GM21360 (cell line): Measurements from ENCODE around the gene IRAK4.
A peak's percentile ranks its signal among the peaks of the same experiment; 100 is the strongest.

Source experiments
- ATAC-seq: cut with Tn5 transposase; IDR thresholded peaks from one replicate; pipeline ENCODE4 v1.9.1; 2021; ENCODE audit warnings: mild to moderate bottlenecking, moderate library complexity; ENCODE audit not compliant: unreplicated experiment

IRAK4 gene

GRCh38 chr12:43764528-43764927, 5.8 kb downstream of the IRAK4 start:
- no peak for ATAC-seq

- no peak for ATAC-seq
Observed at GRCh38 chr12:43766291-43766690, 7.5 kb downstream of the IRAK4 start.

GRCh38 chr12:43776498-43776897, 17.7 kb downstream of the IRAK4 start:
- ATAC-seq = no peak

- no peak for ATAC-seq
Observed at GRCh38 chr12:43786899-43787693, 28.3 kb downstream of the IRAK4 start.

GRCh38 chr12:43789941-43790340, 31.2 kb downstream of the IRAK4 start:
- ATAC-seq = no peak

- no peak for ATAC-seq
Observed at GRCh38 chr12:43795716-43796280, 37.0 kb downstream of the IRAK4 start.

GRCh38 chr12:43797561-43798217, 38.9 kb downstream of the IRAK4 start:
- ATAC-seq = no peak

GRCh38 chr12:43805149-43805859, 46.6 kb downstream of the IRAK4 start:
- no peak for ATAC-seq

- ATAC-seq = peak; percentile 94
Observed at GRCh38 chr12:43805860-43806736, 47.3 kb downstream of the IRAK4 start, which contains the start of gene TWF1. Gene TWF1 (minus strand): TSS chr12:43806317. CDS start chr12:43806245, 72 bp downstream.

- no peak for ATAC-seq
Observed at GRCh38 chr12:43806737-43807072, 48.0 kb downstream of the IRAK4 start.

GRCh38 chr12:43807386-43807785, 48.6 kb downstream of the IRAK4 start:
- ATAC-seq = no peak

GRCh38 chr12:43812057-43812456, 53.3 kb downstream of the IRAK4 start:
- no peak for ATAC-seq

- ATAC-seq = no peak
Observed at GRCh38 chr12:43812926-43813325, 54.2 kb downstream of the IRAK4 start.

GRCh38 chr12:43815416-43815815, 56.7 kb downstream of the IRAK4 start:
- ATAC-seq = no peak

GRCh38 chr12:43816168-43816567, 57.4 kb downstream of the IRAK4 start:
- ATAC-seq = no peak

GRCh38 chr12:43824207-43824775, 65.5 kb downstream of the IRAK4 start:
- ATAC-seq = no peak

- no peak for ATAC-seq
Observed at GRCh38 chr12:43826681-43827080, 67.9 kb downstream of the IRAK4 start.

- ATAC-seq = no peak
Observed at GRCh38 chr12:43827093-43827492, 68.3 kb downstream of the IRAK4 start.

- no peak for ATAC-seq
Observed at GRCh38 chr12:43832463-43833168, 73.9 kb downstream of the IRAK4 start.

- ATAC-seq = peak; percentile 13
Observed at GRCh38 chr12:43835264-43835655, 76.5 kb downstream of the IRAK4 start.
